ENCODE results near the gene NEMP1. TPM values are rescaled to one million over a fixed set of nuclear protein-coding genes. Genes with fewer than 3 reads are reported as not detected.

The NEMP1 gene
- total and polyA plus RNA-seq, 2 of the 13 experiments (the other 11 are each of a cell fraction or from before 2014, with no cell fraction given), result 11.4 to 12.9 TPM

DNA sequence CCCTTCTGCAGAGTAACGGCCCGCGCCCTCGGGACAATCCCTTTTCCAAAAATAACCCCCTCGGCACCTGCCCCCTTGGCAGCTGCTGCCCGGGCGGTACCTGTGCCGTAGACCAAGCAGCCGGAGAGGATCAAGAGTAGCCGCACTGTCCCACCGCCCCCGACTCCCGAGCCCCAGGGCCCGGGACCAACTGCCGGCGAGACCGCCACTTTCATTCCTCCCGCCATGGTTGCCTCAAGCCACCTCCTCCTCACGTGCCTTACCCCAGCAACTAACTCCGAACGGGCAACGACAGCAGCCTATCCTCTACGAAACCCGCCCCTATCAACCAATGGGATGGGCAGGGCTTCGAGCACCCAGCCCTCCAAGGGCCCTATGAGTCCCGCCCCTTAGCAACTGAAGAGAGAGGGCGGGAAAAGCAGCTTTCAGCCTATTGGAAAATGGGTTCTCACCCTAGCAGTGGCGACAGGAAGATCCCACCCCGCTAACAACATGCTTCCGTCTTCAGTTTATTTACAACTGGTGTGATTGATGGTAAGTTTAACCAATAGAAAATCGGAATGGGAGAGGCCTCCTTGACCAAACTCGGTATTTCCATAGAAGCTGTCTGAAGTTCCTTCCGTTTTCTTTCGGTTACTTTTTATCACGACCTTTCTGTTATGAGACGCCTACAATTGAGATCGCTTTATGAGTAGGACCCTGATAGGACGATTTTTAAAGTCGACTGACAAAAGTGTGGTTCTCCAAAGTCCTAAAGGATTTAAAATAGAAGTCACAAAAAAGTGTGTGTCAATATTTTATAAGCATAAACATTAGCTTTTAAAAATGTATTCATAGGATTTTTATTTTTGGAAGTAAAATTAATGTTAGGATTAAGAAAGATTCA, at the start of gene NEMP1 (continued):
- no peak for TF ChIP-seq GTF2F1 (IDR thresholded peaks at IDR 0.05; ENCODE audit: low read length)
- TF ChIP-seq, protein P1, sequence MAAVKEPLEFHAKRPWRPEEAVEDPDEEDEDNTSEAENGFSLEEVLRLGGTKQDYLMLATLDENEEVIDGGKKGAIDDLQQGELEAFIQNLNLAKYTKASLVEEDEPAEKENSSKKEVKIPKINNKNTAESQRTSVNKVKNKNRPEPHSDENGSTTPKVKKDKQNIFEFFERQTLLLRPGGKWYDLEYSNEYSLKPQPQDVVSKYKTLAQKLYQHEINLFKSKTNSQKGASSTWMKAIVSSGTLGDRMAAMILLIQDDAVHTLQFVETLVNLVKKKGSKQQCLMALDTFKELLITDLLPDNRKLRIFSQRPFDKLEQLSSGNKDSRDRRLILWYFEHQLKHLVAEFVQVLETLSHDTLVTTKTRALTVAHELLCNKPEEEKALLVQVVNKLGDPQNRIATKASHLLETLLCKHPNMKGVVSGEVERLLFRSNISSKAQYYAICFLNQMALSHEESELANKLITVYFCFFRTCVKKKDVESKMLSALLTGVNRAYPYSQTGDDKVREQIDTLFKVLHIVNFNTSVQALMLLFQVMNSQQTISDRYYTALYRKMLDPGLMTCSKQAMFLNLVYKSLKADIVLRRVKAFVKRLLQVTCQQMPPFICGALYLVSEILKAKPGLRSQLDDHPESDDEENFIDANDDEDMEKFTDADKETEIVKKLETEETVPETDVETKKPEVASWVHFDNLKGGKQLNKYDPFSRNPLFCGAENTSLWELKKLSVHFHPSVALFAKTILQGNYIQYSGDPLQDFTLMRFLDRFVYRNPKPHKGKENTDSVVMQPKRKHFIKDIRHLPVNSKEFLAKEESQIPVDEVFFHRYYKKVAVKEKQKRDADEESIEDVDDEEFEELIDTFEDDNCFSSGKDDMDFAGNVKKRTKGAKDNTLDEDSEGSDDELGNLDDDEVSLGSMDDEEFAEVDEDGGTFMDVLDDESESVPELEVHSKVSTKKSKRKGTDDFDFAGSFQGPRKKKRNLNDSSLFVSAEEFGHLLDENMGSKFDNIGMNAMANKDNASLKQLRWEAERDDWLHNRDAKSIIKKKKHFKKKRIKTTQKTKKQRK (IDR thresholded peaks at IDR 0.05; ENCODE audit: low read length), result peak; percentile 80
- peak; percentile 35; the same call in 1 of the 2 replicates for TF ChIP-seq MXD4 (CRISPR knock-in tag; IDR thresholded peaks at IDR 0.05)
- TF ChIP-seq HNRNPH1 (optimal IDR thresholded peaks at IDR 0.05; ENCODE audit: low read depth, low read length), result no peak
- no peak for TF ChIP-seq SMAD1 (CRISPR knock-in tag; IDR thresholded peaks at IDR 0.05; ENCODE audit: borderline replicate concordance, low read depth)
- TF ChIP-seq, protein P2, sequence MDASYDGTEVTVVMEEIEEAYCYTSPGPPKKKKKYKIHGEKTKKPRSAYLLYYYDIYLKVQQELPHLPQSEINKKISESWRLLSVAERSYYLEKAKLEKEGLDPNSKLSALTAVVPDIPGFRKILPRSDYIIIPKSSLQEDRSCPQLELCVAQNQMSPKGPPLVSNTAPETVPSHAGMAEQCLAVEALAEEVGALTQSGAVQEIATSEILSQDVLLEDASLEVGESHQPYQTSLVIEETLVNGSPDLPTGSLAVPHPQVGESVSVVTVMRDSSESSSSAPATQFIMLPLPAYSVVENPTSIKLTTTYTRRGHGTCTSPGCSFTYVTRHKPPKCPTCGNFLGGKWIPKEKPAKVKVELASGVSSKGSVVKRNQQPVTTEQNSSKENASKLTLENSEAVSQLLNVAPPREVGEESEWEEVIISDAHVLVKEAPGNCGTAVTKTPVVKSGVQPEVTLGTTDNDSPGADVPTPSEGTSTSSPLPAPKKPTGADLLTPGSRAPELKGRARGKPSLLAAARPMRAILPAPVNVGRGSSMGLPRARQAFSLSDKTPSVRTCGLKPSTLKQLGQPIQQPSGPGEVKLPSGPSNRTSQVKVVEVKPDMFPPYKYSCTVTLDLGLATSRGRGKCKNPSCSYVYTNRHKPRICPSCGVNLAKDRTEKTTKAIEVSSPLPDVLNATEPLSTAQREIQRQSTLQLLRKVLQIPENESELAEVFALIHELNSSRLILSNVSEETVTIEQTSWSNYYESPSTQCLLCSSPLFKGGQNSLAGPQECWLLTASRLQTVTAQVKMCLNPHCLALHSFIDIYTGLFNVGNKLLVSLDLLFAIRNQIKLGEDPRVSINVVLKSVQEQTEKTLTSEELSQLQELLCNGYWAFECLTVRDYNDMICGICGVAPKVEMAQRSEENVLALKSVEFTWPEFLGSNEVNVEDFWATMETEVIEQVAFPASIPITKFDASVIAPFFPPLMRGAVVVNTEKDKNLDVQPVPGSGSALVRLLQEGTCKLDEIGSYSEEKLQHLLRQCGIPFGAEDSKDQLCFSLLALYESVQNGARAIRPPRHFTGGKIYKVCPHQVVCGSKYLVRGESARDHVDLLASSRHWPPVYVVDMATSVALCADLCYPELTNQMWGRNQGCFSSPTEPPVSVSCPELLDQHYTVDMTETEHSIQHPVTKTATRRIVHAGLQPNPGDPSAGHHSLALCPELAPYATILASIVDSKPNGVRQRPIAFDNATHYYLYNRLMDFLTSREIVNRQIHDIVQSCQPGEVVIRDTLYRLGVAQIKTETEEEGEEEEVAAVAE (CRISPR knock-in tag; IDR thresholded peaks at IDR 0.05; ENCODE audit: borderline replicate concordance), result 0 out of 2 replicates have a peak, but pooled peaks have one; percentile 46
- TF ChIP-seq IKZF5 (CRISPR knock-in tag; IDR thresholded peaks at IDR 0.05), result peak; percentile 77; the same call in 1 of the 2 replicates
- TF ChIP-seq SMARCC2 (IDR thresholded peaks at IDR 0.05), result no peak
- no peak for TF ChIP-seq GLI4 (CRISPR knock-in tag; IDR thresholded peaks at IDR 0.05; ENCODE audit: borderline replicate concordance)
- TF ChIP-seq JARID2 (CRISPR knock-in tag; IDR thresholded peaks at IDR 0.05; ENCODE audit: insufficient replicate concordance), result no peak
- TF ChIP-seq ZNF180 (CRISPR knock-in tag; IDR thresholded peaks at IDR 0.05; ENCODE audit: borderline replicate concordance, low read depth), result no peak
- TF ChIP-seq, protein P3, sequence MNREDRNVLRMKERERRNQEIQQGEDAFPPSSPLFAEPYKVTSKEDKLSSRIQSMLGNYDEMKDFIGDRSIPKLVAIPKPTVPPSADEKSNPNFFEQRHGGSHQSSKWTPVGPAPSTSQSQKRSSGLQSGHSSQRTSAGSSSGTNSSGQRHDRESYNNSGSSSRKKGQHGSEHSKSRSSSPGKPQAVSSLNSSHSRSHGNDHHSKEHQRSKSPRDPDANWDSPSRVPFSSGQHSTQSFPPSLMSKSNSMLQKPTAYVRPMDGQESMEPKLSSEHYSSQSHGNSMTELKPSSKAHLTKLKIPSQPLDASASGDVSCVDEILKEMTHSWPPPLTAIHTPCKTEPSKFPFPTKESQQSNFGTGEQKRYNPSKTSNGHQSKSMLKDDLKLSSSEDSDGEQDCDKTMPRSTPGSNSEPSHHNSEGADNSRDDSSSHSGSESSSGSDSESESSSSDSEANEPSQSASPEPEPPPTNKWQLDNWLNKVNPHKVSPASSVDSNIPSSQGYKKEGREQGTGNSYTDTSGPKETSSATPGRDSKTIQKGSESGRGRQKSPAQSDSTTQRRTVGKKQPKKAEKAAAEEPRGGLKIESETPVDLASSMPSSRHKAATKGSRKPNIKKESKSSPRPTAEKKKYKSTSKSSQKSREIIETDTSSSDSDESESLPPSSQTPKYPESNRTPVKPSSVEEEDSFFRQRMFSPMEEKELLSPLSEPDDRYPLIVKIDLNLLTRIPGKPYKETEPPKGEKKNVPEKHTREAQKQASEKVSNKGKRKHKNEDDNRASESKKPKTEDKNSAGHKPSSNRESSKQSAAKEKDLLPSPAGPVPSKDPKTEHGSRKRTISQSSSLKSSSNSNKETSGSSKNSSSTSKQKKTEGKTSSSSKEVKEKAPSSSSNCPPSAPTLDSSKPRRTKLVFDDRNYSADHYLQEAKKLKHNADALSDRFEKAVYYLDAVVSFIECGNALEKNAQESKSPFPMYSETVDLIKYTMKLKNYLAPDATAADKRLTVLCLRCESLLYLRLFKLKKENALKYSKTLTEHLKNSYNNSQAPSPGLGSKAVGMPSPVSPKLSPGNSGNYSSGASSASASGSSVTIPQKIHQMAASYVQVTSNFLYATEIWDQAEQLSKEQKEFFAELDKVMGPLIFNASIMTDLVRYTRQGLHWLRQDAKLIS (CRISPR knock-in tag; IDR thresholded peaks at IDR 0.05), result no peak

Measured in HepG2 (cell line).